ENCODE data around the gene FOXE3. TPM values are rescaled to one million over a fixed set of nuclear protein-coding genes. Genes with fewer than 3 reads are reported as not detected.
A peak's percentile ranks its signal among the peaks of the same experiment; 100 is the strongest.

Gene FOXE3
- total RNA-seq, 2 donors from 2014 or later: not detected

DNA sequence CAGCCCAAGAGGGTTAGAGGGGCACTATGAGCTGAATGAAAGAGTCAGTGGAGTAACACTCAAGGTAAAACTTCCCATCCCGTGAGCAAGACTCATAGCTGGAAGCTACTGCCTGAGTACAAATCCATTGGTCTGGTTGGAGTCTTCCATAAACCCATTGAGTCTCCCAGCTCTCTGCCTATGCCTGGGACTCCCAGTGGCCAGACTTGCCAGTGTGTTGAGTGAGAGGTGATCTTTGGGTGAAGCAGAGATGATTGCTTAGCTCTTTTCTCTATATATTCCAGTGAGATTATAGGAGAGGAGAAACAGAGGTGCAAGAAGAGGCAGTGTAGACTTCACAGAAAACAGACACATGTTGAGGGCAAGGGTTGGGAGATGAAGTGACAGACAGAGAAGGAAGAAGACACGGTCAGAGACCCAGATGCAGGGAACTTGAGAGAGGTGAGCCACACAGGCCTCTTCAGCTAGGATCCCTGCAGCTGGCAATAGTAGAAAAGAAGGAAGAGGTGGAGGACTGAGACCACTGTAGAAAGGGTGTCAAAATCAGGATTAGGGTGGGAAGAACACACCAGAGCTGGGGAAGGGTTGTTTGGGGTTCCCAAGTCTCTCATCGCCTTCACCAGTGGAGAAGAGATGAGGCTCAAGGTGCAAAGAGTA lies 25.5 kb downstream of the FOXE3 start:
- TF ChIP-seq, protein P1, sequence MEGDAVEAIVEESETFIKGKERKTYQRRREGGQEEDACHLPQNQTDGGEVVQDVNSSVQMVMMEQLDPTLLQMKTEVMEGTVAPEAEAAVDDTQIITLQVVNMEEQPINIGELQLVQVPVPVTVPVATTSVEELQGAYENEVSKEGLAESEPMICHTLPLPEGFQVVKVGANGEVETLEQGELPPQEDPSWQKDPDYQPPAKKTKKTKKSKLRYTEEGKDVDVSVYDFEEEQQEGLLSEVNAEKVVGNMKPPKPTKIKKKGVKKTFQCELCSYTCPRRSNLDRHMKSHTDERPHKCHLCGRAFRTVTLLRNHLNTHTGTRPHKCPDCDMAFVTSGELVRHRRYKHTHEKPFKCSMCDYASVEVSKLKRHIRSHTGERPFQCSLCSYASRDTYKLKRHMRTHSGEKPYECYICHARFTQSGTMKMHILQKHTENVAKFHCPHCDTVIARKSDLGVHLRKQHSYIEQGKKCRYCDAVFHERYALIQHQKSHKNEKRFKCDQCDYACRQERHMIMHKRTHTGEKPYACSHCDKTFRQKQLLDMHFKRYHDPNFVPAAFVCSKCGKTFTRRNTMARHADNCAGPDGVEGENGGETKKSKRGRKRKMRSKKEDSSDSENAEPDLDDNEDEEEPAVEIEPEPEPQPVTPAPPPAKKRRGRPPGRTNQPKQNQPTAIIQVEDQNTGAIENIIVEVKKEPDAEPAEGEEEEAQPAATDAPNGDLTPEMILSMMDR (IDR thresholded peaks at IDR 0.05): no peak
- Histone ChIP-seq H3K4me3 (no peak overlapping the region), H3K36me3 (no peaks in the 10 kb centered on the region), H3K4me1 (peaks cover 0 to 26% of the 10 kb centered on the region in 2 donors), H3K27ac (no peak overlapping the region), H3K27me3 (peaks cover 36 to 64% of the 10 kb centered on the region in 2 donors), H3K9me3 (no peaks in the 10 kb centered on the region)
- DNase-seq (ENCODE audit: low spot score): no peak

DNA sequence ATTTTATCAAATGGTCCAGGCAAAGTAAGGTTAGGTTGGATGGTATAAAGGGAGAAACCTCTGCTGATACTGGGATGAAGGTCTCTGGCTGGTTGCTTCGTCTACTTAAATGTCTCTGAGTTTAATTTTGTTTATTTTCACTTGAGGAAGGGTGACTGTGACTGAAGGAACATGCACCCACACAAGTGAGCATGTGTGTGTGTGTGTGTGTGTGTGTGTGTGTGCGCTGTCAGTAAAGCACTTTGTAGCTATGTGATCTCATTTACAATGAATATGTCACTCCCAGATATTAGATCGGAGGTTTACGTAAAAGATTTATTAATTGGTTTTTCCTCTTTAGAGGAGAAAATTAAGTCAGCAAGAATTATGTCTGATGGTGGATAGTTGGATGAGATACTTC lies 26.1 kb downstream of the FOXE3 start:
- DNase-seq (ENCODE audit: low spot score): no peak
- H3K4me1 ChIP-seq: peaks cover 0 to 20% of the 10 kb centered on the region in 2 donors
- peaks cover 39 to 64% of the 10 kb centered on the region in 2 donors for H3K27me3 ChIP-seq

DNA sequence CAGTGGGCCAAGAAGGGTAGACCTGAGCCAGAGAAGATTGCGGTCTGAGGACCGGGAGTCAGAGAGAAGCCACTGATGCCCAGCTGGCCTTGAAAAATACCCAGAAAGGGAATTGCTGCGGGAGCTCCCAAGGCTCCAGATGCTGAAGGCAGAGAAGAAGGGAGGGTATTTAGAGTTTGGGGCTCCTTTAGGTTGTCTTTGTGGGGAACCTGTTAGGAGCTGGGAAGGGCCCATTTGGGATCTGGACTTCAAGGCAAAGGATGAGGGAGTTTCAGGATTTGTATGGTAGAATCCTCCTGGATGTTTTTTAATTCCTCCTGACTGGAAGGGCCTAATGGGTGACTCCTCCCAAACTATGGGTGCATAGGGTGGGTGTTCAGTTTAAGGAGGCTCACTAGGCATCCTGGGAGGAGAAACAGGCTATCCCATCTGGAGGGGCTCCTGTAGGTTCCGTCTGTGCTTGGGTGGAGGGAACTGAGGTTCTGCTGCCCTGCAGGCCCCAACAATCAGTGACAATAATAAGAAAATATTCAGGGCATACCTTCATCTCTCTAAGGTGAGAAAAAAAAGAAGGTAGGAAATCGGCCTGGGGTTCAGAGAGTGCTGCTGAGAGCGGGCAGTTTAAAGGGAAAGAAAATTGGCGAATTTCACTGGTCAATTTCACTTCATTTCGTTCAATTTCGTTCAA lies 26.9 kb downstream of the FOXE3 start:
- peaks cover 0 to 19% of the 10 kb centered on the region in 2 donors for H3K4me1 ChIP-seq
- H3K27me3 ChIP-seq: peaks cover 44 to 62% of the 10 kb centered on the region in 2 donors
- no peak overlapping the region for H3K27ac ChIP-seq
- H3K36me3 ChIP-seq: no peaks in the 10 kb centered on the region
- TF ChIP-seq, protein P1 (IDR thresholded peaks at IDR 0.05): no peak
- no peaks in the 10 kb centered on the region for H3K9me3 ChIP-seq
- H3K4me3 ChIP-seq: no peak overlapping the region
- no peak for DNase-seq (ENCODE audit: low spot score)

More for the DNA sequence above, 26.1 kb downstream of the FOXE3 start:
- TF ChIP-seq, protein P1 (IDR thresholded peaks at IDR 0.05): no peak
- Histone ChIP-seq H3K4me3 (no peak overlapping the region), H3K36me3 (no peaks in the 10 kb centered on the region), H3K27ac (no peak overlapping the region), H3K9me3 (no peaks in the 10 kb centered on the region)

DNA sequence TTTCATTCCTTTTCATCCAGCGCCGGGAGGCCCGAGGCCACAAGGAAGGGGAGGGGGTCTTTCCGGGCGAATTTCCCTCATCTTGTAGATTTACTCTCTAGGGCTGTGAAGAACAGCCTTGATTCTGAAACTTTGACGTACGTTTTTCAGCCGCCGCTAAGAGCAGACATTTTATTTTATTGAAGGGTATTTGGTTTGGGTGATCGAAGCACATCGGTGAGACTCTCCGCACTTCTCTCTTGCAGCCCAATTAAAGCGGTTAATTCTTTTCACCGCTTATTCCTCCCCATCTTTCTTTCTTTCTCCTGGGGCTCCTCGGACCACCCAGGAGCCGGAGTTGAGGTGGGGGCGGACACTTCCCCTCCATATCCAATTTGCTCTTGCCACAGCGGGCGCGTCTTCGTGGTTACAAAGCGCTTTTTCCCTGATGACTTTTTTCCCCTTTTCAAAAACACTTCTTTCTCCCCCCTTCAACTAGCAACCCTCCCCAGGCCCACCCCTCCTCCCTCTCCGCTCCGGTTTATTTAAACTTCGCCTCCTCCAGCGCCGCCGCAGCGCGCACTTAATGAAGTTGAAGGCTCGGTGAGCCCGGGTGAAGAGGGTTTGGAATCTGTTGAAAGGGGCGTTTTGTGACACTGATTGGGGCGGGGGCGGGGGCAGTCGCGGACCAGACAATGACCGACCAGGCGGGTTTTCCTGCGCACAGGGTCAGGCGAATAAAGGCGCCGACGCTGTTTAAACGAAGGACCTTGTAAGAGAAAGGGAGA lies 27.6 kb downstream of the FOXE3 start:
- no peak overlapping the region for H3K4me3 ChIP-seq

DNA sequence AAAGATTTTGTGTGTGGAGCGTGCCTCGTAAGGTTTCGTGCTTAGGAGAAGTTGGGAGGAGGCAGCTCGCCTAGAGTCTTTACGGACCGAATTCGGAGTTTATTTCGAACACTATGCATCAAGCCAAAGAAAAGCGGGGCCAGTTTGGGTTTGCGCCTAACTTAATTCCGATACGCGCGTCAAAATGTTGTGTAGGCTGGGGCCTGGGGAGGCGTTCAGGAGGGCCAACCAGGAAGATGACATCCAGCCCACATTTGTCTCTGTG lies 28.1 kb downstream of the FOXE3 start:
- H3K4me1 ChIP-seq: peaks cover 0 to 15% of the 10 kb centered on the region in 2 donors
- no peaks in the 10 kb centered on the region for H3K9me3 ChIP-seq
- no peak for DNase-seq (ENCODE audit: low spot score)
- no peak overlapping the region for H3K27ac ChIP-seq
- H3K36me3 ChIP-seq: no peaks in the 10 kb centered on the region
- H3K4me3 ChIP-seq: peak overlapping the region in 1 of 2 donors; percentile 33
- TF ChIP-seq, protein P1 (IDR thresholded peaks at IDR 0.05): no peak
- peaks cover 44 to 56% of the 10 kb centered on the region in 2 donors for H3K27me3 ChIP-seq

More for the DNA sequence above, 27.6 kb downstream of the FOXE3 start:
- TF ChIP-seq, protein P1 (IDR thresholded peaks at IDR 0.05): no peak
- DNase-seq (ENCODE audit: low spot score): no peak
- H3K27ac ChIP-seq: no peak overlapping the region
- peaks cover 44 to 60% of the 10 kb centered on the region in 2 donors for H3K27me3 ChIP-seq
- H3K9me3 ChIP-seq: no peaks in the 10 kb centered on the region
- H3K4me1 ChIP-seq: peaks cover 0 to 16% of the 10 kb centered on the region in 2 donors
- H3K36me3 ChIP-seq: no peaks in the 10 kb centered on the region
